ENCODE data around the gene DCC.
"Not testable (repeated sequence)": the region's sequence is repeated elsewhere in the genome, so short reads cannot be mapped to it uniquely, and the experiment has no call there.

DCC gene

GRCh38 chr18:52344881-52345280, 4.9 kb downstream of the DCC start:
- no peak overlapping the region for H3K4me3 ChIP-seq (ENCODE audit: low read depth, low read length)
- no peak for TF ChIP-seq CTCF (IDR thresholded peaks at IDR 0.05; ENCODE audit: borderline replicate concordance, insufficient read depth, low read depth, low read length)

GRCh38 chr18:52345428-52345827, 5.4 kb downstream of the DCC start:
- TF ChIP-seq CTCF (IDR thresholded peaks at IDR 0.05; ENCODE audit: borderline replicate concordance, insufficient read depth, low read depth, low read length) = no peak
- no peak overlapping the region for H3K4me3 ChIP-seq (ENCODE audit: low read depth, low read length)

- peak; percentile 53; the same call in 1 of the 2 replicates for TF ChIP-seq CTCF (IDR thresholded peaks at IDR 0.05; ENCODE audit: borderline replicate concordance, insufficient read depth, low read depth, low read length)
Measured at GRCh38 chr18:52348209-52348608, 8.2 kb downstream of the DCC start.

GRCh38 chr18:52349498-52349897, 9.5 kb downstream of the DCC start:
- TF ChIP-seq CTCF (IDR thresholded peaks at IDR 0.05; ENCODE audit: borderline replicate concordance, insufficient read depth, low read depth, low read length) = no peak
- no peak overlapping the region for H3K4me3 ChIP-seq (ENCODE audit: low read depth, low read length)

More at GRCh38 chr18:52348209-52348608, 8.2 kb downstream of the DCC start:
- H3K4me3 ChIP-seq (ENCODE audit: low read depth, low read length) = no peak overlapping the region

GRCh38 chr18:52352920-52353319, 12.9 kb downstream of the DCC start:
- TF ChIP-seq CTCF (IDR thresholded peaks at IDR 0.05; ENCODE audit: borderline replicate concordance, insufficient read depth, low read depth, low read length) = no peak
- no peak overlapping the region for H3K4me3 ChIP-seq (ENCODE audit: low read depth, low read length)

GRCh38 chr18:52353589-52353988, 13.6 kb downstream of the DCC start:
- TF ChIP-seq CTCF (IDR thresholded peaks at IDR 0.05; ENCODE audit: borderline replicate concordance, insufficient read depth, low read depth, low read length) = no peak
- H3K4me3 ChIP-seq (ENCODE audit: low read depth, low read length) = no peak overlapping the region

GRCh38 chr18:52363861-52364260, 23.9 kb downstream of the DCC start:
- H3K4me3 ChIP-seq (ENCODE audit: low read depth, low read length) = no peak overlapping the region
- TF ChIP-seq CTCF (IDR thresholded peaks at IDR 0.05; ENCODE audit: borderline replicate concordance, insufficient read depth, low read depth, low read length) = no peak

- not testable (repeated sequence) for H3K4me3 ChIP-seq (ENCODE audit: low read depth, low read length)
Measured at GRCh38 chr18:52366851-52367250, 26.9 kb downstream of the DCC start.
